GM13977 (cell line): ENCODE measurements around the gene CD2AP.
A peak's percentile ranks its signal among the peaks of the same experiment; 100 is the strongest.
"Not testable (repeated sequence)": the region's sequence is repeated elsewhere in the genome, so short reads cannot be mapped to it uniquely, and the experiment has no call there.

Experiments
- DNase-seq: peaks from one replicate; pipeline ENCODE4 v3.0.0; 2012; ENCODE audit warnings: low spot score
- in situ Hi-C: fragments of 300-500 bp; cut with MboI; formaldehyde crosslinking; loops from one replicate; pipeline ENCODE4 v1.12.0; 2022; ENCODE audit warnings: low sequenced_read_pairs, low pct_unique_long_range_greater_than_20kb, mixed read lengths, inconsistent platforms; ENCODE audit not compliant: unreplicated experiment
- TF ChIP-seq, protein P1 (sequence below): IDR thresholded peaks from 2 replicates; pipeline ENCODE4 v1.5.1; 2012; ENCODE audit warnings: mild to moderate bottlenecking, control low read depth; ENCODE audit not compliant: insufficient read depth; ENCODE audit errors: extremely low read depth, missing control alignments

The CD2AP gene

DNA sequence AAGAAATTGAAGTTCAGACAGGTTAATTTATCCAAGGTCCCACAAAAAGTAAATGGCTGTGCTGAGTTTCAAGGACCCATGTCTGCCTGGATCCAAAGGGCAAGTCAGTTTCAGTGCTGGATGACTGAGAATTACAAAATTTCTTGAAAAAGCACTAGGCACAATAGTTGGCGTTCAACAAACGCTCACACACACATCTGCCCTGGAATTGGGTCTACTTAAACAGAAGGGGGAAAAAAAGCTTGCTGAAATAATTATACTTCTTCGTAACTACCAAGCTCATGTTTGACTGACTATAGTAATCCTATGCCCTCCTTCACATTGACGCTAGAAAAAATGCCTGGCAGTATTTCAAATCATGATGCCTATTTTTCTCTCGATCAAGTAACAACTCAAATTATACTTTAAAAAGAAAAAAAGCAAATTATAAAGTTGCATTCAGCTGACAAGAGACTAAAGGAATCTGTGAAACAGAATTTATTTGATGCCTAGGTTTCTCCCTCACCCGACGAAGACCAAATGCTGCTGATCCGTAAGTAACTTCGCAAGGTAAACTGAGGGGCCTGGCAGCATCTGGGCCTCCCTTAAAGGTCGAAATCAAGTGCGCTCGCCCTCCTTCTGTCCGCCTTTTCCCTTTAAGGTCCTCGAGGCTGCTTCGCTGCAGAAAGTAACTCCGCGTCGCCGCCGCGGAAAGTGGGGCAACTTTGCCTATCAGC, 650 bp upstream of the CD2AP start:
- TF ChIP-seq, protein P1, sequence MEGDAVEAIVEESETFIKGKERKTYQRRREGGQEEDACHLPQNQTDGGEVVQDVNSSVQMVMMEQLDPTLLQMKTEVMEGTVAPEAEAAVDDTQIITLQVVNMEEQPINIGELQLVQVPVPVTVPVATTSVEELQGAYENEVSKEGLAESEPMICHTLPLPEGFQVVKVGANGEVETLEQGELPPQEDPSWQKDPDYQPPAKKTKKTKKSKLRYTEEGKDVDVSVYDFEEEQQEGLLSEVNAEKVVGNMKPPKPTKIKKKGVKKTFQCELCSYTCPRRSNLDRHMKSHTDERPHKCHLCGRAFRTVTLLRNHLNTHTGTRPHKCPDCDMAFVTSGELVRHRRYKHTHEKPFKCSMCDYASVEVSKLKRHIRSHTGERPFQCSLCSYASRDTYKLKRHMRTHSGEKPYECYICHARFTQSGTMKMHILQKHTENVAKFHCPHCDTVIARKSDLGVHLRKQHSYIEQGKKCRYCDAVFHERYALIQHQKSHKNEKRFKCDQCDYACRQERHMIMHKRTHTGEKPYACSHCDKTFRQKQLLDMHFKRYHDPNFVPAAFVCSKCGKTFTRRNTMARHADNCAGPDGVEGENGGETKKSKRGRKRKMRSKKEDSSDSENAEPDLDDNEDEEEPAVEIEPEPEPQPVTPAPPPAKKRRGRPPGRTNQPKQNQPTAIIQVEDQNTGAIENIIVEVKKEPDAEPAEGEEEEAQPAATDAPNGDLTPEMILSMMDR = no peak
- in situ Hi-C loops = no loop called here
- DNase-seq = no peak

DNA sequence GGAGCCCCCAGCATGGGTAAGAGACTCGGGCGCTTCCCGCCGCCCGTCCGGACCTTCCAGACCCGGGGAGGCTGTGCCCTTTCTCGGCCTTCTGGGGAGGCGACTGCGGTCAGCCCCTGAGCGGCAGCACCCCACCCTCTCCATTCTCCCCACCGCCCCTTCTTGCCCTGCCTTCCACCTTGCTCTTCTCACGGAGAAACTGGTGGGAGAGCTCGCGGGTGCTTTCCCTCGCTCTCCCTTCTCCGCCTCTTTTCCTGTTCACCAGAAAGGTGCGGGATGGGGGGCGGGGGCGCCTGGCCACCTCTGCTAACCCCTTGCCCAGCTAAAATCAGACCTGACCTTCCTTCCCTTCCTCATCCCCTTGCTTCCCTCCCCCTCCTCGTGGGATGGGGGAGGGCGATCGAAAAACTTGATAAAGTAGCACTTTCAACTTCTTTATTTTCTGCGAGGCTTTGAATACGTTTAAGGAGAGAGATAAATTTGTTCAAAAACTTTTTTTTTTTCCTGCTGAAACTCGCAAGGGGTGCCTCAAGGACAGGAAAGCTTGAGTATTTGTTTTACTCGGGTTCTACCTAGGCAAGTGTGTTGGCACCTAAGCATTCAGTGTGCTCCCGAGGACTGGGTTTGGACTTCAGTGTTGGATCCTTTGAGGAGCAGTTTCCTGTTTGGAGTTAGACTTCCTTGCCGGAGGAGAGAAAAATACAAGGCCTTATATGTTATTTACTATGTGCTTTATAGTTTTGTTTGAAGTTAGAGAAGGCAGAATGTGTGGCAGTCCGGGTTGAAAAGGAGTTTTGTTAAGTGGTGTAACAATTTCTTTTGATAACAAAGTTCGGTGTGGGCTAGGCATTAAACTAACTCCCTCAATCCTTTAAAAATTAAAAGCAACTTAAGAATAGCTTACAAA, 897 bp downstream of the CD2AP start:
- TF ChIP-seq, protein P1 = no peak
- DNase-seq = no peak
- in situ Hi-C loops = no loop called here

DNA sequence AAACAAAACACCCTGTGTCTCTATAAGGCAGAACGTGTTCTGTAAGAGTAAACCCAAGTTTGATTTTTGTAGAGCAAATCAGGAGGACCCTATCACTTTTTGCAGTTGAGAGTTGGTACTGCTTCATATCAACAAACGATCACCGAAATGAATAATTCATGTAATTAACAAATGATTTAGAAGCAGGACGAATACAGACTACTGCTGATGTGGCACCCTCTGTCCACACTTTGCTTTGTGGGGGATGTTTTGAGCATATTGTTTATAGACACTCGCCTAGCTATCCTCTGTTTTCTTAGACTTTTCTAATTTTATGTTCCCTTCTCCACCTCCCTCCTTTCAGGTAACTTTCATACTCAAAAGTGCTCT, 1.5 kb downstream of the CD2AP start:
- peak; percentile 32 for DNase-seq
- TF ChIP-seq, protein P1 = no peak
- in situ Hi-C loops = no loop called here

DNA sequence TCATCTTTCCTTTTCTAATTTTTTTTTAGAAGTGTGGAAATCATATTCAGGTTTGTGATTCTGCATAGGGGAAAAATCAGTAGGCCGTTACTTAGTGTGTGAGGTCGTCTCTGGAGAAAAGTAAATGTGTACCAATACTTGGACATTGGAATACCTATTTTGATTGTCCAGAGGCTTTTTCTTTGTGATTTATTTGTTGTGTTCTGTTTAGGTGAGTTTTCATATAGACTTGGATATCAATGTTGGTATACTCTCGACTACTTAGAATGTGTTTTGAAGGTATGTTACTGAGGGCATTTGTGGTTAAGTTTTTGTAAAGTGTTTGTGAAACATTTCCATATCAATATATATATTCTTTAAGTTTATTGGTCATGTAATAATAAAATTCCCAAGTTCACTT, 2.3 kb downstream of the CD2AP start:
- in situ Hi-C loops = no loop called here
- DNase-seq = no peak
- TF ChIP-seq, protein P1 = no peak

- in situ Hi-C loops, DNase-seq: not testable (repeated sequence)
Observed at GRCh38 chr6:47481213-47481612, 3.6 kb downstream of the CD2AP start.

DNA sequence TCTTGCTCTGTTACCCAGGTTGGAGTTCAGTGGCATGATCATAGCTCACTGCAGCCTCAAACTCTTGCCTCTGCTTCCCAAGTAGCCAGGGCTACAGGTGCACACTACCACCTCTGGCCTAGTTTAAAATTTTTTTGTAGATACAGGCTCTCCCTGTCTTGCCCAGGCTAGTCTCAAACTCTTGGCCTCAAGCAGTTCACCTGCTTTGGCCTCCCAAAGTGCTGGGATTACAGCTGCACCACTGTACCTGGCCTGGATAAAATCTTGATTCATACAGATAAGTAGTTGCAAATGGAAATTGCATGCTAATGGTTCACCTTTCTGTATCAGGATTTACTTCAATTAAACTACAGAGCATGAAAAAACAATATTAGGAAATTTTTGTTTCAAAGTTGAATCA, 4.2 kb downstream of the CD2AP start:
- in situ Hi-C loops = no loop called here
- no peak for DNase-seq
- TF ChIP-seq, protein P1 = no peak

GRCh38 chr6:47483516-47483852, 5.9 kb downstream of the CD2AP start:
- no peak for DNase-seq
- in situ Hi-C loops = no loop called here
- TF ChIP-seq, protein P1 = no peak
